EL (cell line): Measurements from ENCODE around the gene DLGAP4.

Experiments used
- DNase-seq: peaks from one replicate; pipeline ENCODE4 v3.0.0-alpha.2; 2016

The DLGAP4 gene

DNA sequence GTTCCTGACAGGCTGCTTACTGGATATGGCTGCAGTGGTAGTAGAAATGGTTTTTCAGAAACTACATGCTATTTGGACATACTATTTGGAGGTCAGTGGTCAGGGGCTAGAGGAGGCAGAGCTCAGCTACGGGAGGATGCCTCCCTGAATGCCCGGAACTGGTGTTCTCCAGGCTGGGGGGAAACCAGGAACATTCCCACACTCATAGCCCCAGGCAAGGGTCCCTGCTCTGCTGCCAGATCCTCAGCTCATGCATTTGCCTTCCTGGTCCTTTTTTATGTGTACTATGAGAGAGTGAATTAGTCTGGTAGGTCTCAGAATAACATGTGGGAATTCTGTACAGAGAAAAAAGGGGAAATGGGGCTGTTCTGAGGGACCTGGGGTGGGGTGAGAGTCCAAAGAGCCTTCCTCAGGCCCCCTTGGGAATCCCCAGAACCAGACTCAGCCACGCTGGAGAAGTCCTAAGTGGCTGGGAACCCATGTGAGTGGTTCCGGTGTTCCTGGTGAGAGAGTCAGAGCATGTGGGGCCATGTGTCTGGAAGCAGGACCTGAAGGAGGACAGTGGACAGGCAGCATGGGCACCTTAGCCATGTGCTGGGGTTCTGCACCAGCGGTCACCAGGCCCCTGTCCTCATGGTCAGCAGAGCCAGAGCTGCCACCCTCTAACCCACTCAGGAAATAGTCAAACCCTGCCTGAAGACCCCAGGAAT is 177.2 kb downstream of the DLGAP4 start:
- DNase-seq: peak; percentile 53

DNA sequence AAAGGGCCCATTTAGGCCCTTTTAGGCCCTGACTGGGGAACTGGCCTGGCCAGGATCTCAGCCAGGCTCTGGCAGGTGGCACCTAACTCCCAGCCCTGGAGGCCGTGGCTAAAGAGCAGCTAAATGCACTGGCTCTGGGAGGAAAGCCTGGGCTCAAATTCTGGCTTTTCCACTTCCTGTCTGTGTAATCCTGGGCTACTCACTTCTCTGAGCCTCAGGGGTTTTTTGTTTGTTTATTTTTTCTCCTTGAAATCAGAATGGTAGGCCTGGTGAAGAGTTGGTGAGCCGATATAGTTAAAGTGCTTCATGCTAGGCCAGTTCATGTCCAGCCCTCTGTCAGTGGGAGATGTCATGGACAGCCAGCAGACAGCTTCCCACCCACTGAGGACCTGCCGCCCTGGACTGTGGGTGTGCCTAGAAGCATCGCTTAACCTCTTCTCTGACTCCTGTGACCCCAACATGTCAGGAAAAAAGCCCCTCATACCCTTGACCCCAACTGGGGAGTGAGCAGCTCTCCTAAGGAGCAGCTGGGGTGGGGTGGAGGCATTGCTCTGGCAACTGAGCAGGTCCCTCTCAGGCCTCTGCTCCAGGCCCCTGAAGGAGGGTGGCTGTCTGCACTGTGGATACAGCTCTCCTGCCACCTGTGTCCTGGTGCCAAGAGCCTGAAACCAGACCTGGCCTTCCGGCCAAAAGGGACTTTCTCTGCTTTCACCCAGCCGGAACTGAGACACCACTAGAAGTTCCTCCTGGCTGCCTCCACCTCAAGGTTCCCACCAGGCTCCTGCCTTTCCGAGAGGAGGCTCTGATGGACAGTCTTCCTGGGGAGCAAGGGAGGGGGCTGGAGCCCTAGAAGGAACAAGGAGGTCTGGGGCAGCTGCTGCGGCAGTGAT is 178.0 kb downstream of the DLGAP4 start:
- DNase-seq: peak; percentile 87

DNA sequence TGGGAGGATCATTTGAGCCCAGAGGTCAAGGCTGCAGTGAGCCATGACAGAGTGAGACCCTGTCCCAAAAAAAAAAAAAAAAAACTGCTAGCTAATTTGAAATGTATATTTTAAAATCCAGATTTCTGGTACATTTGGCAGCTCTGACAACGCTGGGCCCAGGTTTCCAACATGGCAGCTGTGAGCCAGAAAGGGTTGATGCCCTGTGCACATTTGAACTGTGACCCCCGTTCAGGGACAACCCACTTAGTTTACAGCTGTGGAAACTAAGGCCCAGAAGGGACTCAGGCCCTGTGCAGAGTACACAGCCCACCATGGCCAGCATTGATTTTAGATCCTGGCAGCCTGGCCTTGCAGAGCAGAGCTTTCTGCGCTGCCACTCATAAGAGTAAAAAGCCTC is 179.1 kb downstream of the DLGAP4 start:
- DNase-seq: no peak

DNA sequence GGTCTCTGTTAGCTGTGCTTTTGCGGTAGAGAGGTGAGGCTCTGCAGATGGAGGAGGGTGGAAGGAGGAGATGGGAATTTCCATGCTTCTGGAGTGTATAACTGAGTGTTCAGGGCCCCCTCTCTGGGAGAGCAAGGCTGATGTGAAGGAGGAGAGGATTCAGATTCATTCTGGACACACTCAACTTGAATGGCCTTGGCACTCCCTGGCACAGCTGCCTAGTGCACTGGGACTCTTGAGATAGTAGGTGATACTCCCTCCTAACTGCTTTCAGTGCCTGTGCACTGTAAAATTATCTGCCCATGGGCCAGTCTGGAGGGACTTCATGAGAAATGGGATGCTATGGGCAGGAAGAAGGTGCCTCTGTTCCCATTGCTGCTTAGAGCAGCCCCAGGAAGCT is 180.9 kb downstream of the DLGAP4 start:
- DNase-seq: no peak

DNA sequence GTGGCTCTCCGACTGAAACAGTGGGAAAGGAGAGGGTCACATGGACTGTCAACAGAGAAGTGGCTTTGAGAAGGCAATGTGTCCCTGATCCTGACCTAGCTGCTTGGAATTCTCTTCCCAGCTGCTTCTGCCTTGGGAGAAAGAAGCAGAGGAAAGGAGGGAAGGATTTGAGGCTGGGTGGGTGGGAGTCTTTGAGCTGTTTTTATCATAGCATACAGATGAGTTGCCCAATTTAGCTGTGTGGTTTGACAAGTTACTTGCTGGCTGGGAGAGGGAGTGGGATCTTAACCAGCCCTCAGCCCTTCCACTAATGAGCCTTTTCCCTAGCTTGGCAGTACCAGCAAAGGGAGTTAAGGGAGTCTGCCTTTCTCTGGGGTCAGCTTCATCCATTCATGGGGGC is 184.1 kb downstream of the DLGAP4 start:
- no peak for DNase-seq

DNA sequence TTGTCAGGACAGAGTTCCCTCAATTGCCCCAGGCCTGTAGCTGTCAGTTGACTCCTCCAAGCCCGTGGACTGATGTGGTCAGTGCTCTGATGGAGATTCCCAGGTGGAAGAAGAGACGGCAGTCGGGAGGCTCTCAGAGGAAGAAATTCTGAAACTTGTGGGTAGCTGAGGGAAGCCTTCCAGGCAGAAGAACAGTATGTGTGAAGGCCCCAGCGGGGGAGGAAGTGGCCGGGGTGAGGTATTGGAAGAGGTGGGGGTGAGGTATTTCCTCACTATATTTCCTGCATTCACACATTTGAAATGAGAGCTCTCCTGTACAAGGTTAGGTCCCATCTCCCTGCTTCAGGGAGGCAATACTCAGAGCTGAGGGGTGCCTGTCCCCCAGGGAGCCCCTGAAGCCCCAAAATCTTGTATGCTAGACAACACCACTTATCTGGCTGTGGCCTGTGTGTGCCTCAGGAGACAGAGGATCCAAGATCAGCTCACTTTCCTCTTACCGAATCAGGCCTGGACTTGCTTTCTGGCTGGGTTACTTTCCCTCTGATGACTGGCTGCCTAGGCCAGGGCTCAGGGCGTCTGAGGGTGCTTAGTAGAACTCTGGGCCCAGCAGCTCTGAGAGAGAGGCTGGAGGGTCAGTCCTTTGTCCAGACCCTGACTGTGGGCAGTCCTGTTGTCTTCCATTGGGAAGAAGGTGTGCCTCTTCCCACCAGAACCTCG is 185.9 kb downstream of the DLGAP4 start:
- peak; percentile 67 for DNase-seq

DNA sequence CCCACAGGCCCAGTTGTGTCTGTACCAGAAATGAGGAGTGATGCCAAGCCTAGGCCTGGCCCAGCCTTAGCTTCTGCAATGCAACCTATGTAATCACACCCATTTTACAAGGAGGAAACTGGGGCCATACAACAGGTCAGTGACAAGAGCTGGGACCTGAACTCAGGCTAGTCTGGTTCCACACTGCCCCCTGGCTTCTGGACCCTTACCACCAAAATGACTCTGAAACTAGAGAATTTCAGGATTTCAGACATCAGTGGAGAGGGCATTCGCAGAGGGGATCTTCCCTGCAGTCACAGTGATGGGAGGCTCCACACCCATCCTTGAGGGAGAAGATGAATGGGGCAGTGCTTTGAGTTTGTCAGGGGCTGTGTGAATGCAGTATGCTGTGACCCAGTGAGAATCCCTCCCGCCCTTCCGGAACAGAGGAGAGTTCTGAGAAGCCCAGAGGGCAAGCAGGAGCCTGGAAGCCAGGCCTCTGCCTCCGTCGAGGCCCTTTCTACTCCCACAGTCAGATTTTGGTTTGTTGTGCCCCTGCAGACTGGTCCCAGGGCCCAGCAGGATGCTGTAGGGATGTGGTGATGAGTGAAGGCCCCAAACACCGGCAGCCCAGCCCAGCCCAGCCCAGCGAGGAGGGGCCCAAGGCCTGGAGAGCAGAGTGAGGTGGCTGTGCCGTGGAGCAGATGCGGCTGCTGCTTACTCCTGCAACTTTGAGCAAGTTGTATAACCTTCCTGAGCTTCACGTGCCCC is 187.1 kb downstream of the DLGAP4 start:
- DNase-seq: no peak

DNA sequence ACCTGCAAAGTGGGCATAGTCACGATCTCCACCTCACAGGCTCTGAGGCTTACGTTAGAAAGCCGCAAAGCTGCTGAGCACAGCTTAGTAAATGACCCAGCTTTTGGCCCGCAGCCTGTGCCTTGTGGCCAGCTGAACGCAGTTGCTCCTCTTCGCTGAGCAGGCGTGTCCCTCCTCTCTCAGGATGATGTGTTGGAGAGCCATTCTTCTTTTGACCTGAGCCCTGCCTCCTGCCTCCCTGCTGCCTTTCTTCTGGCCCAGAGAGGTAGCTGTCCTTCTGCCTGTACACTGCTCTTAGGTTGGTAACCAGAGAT is 187.6 kb downstream of the DLGAP4 start:
- peak; percentile 87 for DNase-seq

DNA sequence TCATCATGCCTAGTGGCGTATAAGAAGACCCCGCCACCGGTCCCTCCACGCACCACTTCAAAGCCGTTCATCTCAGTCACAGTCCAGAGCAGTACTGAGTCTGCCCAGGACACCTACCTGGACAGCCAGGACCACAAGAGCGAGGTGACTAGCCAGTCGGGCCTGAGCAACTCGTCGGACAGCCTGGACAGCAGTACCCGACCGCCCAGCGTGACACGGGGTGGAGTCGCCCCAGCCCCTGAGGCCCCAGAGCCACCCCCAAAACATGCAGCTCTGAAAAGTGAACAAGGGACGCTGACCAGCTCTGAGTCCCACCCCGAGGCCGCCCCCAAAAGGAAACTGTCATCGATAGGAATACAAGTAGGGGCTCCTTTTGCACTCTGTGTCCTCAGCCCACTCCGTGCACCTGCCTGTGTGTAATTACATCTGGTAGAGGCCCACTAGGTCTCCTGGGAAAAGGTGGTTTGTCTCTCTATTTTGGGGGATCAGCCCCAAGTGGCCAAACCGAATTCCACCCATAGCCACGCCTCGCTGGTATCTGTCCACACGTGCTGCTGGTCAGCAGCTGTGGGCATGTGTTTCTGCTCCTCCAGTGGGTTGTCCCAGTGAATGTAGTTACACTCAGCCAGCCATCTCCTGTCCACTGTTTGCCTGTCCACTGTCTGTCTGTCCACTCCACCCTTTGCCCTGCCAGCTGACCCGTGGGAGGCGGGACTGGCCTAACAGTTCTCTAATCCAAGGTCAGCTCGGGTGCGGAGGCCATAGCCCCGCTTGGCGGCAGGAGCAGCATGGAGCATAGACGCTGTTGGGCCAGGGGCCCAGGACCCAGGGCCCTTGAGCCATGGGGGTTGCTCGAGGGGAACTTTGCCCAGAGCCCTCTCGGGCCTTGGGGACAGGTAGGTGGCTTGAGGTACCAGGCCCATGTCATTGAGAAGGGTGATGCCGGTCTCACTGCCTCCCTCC is 190.8 kb downstream of the DLGAP4 start:
- no peak for DNase-seq

DNA sequence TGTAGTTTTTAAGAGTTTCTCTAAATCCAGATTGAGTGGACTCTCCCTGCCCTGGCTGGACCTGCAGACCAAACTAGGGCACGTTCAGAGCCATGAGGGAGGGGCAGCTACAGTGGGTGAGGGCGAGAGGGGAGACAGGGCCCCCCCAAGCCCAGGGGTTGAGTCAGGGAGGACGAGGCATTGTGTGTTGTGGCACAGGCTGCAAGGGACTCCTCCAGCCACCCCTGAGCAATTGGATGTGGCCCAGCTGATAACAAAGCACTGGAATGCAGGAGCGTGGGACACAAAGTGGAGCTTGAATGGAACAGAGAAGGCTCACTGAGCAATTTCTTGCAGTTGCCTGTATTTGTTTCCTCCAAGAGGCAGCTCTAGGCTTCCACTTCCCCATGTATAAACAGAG is 191.7 kb downstream of the DLGAP4 start:
- DNase-seq: peak; percentile 33

DNA sequence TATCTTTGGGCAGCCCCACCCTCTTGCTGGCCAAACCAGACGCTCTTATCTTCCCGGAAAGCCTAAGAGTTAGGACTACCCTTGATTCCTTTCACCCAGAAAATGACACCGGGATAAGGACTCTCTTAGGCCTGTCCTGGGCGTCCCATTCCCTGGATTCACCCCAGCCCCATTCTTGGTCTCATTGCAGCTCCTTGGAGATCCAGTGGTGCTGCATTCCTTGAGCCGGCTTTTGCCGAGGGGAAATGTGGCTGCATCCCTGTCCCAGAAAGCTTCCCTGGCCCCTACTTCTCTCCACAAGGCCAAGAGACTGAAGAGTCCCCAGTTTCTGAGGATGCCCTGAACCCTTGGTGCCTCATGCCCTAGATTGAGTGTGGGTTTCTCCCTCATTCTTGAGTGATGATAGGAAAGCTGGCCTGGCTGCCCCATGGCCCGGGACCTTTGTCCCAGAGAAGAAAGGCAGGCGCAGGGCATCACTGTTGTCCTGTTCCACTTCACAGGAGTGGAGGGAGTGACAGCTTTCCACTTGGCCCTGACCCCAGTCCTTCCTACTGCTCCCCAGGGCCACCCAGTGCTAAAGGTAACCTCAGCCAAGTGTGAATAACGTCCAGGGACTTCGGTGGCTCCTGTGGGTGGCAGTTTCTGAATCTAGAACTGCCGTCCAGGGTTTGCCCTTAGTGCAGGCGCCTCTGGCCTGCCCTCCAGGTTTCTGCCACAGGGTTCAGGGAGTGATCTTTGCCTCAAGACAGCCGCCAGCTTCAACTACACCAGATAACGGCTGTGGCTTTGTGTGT is 192.4 kb downstream of the DLGAP4 start:
- no peak for DNase-seq

DNA sequence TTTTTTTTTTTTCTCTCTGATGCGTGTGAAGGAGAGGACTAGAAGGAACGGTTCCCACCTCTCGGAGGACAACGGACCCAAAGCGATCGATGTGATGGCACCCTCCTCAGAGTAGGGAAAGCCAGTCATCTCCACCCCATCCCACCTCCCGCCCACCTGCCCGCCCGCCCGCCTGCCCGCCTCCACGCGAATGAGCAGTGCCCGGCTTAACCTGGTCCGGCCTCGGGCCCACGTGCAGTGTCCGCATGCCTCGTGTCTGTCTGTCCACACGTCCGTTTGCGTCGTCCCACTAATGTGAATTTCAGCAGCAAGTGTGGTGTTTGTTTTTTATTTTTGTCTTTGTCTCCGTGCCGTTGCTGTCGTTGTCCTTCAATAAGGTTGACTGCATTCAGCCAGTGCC is 193.1 kb downstream of the DLGAP4 start:
- DNase-seq: no peak

DNA sequence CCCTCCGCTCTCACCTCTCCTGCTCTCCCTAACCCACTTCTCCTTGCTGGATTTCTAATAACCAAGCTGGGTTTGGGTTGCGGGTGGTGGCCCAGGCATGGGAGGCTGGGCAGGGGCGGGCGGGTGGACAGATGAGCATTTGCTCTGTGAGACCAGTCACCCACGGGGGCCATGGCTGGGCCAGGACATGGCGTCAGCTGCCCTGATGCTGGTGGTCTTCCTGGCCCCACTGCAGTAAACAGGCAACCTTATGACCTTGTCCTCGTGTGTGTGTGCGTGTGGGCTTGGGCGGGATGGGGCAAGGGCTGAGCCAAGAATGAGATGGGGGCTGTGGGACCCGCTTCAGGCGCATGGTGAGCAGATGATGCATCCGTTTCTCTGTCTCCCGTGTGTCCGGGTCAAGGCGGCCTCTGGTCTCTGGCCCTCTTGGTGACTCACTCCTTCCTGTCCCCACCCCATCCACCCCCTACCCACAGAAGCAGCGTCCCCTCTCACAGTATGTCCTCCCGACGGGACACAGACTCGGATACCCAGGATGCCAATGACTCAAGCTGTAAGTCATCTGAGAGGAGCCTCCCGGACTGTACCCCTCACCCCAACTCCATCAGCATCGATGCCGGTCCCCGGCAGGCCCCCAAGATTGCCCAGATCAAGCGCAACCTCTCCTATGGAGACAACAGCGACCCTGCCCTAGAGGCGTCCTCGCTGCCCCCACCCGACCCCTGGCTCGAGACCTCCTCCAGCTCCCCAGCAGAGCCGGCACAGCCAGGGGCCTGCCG is 193.8 kb downstream of the DLGAP4 start:
- peak; percentile 86 for DNase-seq

DNA sequence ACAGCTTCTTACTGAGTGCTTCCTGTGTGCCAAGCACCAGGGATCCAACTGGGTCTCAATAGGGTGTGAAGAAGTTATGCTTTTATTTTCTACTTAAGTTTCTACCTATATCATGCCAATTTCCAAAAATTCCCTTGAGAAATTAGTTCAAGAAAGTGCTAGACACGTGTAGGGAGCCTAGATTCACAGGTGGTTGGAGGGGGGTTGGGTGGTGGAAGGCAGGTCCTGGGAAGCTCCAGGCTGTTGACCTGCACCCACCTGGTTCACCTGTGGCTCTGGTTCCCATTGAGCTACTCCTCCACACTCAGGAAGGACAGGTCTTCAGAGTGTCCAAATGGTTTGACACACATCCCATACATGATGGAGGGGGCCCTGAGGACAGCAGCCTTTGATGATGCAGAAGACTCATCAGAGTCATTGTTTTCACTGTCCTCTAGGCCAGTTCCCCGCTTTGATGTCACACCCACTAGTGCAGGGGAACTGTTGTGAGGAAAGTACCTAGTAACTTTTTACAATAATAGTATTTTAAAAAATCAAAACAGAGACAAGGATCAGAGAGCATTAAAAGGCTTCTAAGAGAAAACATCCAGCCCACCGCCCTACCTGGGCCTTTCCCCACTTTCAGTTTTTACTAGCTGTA is 195.3 kb downstream of the DLGAP4 start:
- no peak for DNase-seq

DNA sequence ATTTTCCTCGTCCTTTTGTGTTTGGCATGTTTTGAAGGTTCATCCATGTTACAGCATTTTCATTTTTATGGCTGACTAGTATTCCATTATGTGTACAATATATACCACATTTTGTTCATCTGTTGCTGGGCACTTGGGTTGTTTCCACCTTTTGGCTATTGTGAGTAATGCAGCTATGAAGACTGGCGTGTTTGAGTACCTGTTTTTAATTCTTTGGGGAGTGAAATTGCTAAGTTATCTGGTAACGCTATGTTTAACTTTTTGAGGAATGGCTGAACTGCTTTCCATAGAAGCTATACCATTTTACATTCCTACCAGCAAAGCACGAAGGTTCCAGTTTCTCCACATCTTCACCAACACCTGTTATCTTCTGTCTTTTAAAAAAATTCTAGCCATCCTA is 198.2 kb downstream of the DLGAP4 start:
- DNase-seq: no peak

DNA sequence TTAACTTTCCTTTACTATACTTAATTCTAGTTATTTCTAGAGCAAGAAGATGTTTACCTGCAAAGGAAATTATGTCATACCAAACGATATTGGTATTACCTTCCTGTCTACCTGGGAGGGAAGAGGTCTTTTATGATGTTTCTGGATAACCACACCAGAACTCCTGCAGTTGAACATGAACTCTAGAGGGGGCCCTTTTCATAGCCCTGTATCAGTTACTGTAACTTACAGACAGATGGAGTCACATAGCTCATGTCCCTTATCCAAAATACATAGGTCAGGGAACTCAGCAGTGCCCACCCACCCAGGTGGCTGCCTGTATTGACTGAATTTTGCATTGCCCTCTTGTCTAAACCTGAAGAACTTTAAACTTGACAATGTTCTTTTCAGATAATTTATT is 200.1 kb downstream of the DLGAP4 start:
- DNase-seq: no peak

DNA sequence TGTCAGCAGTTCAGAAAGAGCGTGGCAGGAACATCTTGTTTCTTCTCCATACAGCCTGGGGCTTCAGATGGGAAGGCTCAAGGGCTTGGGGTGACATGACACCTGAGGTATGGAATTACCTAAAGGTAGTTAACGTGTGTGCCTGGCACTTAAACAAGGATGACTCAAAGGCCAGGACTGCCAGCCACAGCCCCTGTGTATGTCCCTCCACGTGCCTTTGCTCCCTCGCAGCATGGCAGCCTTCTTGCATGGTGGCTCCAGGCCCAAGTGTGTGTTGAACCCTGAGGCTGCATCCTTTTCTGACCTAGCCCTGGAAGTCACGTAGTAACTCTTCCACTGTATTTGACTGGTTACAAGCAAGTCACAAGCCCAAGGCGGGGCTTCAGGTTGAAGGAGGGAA is 201.6 kb downstream of the DLGAP4 start:
- DNase-seq: no peak

DNA sequence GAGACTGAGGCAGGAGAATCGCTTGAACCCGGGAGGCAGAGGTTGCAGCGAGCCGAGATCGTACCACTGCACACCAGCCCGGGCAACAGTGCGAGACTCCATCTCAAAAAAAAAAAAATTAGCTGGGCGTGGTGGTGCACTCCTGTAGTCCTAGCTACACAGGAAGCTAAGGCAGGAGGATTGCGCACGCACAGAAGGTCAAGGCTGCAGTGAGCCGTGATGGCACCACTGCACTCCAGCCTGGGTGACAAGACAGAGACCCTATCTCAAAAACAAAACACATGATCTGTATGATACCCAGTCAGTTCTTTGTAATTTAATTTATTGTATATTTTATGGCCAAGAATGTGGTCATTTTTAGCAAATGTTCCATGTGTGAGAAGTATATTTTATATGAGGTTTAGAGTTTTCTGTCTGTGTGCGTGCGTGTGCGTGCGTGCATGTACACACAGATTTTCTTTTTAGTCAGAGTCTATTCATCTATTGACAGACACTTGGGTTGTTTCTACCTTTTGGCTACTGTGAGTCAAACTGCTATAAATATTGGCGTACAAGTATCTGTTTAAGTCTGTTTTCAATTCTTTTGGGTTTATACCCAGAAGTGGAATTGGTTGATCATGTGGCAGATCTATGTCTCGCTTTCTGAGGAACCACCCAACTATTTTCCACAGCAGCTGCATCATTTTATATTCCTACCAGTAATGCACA is 213.0 kb downstream of the DLGAP4 start:
- no peak for DNase-seq

DNA sequence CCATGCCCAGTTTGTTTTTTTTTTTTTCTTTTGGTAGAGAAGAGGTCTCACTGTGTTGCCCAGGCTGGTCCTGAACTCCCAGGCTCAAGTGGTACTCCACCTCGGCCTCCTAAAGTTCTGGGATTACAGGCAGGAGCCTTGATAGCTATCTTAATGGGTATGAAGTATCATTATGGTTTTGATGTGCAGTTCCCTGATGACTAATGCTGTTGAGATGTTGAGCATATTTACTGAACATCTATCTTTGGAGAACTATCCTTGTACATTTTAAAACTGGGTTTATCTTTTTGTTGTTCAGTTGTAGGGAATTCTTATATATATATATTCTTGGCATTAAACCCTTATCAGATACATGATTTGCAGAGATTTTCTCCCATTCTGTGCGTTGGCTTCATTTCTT is 213.8 kb downstream of the DLGAP4 start:
- peak; percentile 50 for DNase-seq
